ENCODE data around the gene DEPDC1.
"Not testable (repeated sequence)": the region's sequence is repeated elsewhere in the genome, so short reads cannot be mapped to it uniquely, and the experiment has no call there.

Gene DEPDC1, protein sequence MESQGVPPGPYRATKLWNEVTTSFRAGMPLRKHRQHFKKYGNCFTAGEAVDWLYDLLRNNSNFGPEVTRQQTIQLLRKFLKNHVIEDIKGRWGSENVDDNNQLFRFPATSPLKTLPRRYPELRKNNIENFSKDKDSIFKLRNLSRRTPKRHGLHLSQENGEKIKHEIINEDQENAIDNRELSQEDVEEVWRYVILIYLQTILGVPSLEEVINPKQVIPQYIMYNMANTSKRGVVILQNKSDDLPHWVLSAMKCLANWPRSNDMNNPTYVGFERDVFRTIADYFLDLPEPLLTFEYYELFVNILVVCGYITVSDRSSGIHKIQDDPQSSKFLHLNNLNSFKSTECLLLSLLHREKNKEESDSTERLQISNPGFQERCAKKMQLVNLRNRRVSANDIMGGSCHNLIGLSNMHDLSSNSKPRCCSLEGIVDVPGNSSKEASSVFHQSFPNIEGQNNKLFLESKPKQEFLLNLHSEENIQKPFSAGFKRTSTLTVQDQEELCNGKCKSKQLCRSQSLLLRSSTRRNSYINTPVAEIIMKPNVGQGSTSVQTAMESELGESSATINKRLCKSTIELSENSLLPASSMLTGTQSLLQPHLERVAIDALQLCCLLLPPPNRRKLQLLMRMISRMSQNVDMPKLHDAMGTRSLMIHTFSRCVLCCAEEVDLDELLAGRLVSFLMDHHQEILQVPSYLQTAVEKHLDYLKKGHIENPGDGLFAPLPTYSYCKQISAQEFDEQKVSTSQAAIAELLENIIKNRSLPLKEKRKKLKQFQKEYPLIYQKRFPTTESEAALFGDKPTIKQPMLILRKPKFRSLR

DNA sequence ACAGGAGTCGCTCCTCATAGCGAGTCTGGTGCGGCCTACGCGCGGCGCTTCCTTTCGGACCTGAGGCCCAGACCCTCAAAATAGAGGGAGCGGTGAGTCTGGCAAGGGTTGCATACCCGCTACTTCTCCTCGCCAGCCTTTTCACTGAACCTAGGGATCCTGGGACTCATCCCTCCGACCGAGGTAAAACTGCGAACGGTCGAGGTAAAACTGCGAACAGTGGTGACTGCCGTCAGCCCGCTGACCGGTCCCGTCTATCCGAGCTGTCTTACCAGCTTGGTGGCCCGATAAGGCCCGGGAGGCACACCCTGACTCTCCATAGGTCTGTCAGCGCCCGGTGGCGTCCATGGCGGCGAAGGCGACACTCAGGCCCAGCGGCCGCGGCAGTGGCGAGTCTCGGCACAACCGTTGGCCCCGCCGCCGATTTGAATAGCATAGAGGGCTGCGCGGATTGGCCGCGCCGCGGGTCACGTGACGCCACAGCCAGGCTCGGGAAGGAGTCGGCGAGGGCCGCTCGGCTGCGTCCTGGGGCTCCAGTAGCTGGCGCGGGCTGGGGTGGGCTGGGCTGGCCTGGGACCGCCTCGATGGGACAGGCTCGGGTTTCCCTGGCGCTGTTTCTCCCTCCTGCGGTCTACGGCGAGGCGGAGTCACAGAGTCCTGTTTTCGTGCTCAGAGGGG is at the start of gene DEPDC1:
TSS of gene DEPDC1 (minus strand) at position 403 of the 678 bp plus-strand sequence. CDS start at position 320, 83 bp downstream.
- peak; percentile 97 for DNase-seq

DNA sequence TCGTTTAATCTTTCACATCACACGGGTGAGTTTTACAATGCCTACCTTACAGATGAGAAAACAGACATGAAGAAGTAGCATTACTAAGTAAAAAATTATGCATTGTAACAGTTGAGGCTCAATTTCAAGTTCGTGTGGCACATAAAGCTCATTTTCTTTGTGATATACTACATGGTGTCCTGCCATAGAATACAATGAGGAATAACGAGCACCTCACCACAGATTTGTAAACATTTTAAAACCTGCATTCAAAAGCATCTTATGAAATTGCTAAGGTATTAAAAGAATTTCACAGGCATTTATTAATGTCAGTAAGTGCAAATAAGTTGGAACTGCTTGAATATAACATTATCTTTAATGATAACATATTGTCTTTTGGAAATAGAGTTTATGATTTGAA is 47.8 kb upstream of the DEPDC1 start:
- no peak for DNase-seq

DNA sequence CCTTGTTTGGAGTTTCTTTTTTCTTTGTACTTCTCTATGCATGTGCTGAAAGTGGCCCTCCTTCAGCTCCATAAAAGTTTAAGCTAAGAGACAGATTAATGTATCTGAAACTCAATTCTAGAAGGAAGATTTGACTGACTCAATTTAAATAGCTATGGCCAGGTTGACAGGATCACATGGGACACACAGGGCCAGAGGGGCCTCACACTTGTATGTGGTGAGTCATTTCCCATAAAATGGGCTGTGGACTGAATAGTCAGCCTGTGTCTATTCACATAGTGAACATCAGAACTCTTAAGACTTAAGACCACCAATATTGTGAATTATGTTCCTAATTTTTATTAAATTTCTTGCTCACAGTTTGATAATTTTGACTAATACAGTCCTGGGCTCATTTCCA is 45.7 kb upstream of the DEPDC1 start:
- DNase-seq = no peak

DNA sequence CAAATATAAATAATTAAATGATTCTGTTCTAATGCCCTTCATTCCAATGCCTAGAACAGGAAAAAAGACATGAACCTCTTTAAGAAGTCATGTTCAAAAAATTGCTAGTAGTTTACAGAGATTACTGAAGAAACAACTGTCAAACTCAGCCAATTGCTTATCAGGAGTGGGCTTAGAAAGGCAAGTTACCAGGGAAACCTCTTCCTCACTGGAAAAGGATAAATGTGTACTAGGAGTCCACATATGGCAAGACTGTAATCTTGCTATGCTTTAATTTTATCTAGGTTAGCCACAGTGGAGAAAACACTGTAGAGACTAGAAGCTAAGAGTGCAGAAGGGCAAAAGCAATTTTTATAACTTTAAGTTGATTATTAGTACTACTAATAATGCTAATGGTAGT is 42.1 kb upstream of the DEPDC1 start:
- no peak for DNase-seq

DNA sequence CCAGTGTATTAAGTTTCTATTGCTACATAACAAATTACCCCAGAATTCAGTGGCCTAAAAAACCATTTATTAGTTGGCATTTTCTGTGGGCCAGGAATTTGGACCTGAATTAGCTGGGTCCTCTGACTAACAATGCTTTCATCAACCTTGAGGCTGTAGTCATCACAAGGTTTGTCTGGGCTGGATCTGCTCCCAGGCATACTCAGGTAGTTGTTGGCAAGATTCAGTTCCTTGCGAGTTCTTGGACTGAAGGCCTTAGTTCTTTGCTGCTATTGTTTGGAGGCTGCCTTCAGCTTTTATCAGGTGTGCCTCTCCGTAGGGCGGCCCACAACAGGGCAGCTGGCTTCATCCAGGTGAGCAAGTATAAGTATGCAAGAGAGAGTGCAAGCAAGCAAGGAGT is 31.4 kb upstream of the DEPDC1 start:
- no peak for DNase-seq

DNA sequence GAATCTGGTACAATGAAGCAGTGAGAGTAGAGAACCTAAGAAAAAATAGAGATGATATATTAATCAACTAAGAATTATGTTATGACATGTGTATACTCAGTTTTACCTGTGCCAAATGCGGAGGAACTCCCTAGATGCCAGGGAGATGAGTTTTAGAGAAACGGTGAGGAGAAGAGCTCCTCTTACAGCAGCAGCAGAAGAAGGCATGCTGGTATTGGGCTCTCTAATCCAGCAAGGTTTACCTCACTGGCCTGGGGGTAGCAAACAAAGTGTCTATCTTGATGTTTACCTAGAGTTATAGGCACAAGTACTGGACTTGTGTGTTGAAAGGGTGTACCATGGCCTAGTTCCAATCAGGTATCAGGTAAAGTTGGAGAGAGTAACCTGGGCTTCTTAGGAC is 28.9 kb upstream of the DEPDC1 start:
- no peak for DNase-seq

DNA sequence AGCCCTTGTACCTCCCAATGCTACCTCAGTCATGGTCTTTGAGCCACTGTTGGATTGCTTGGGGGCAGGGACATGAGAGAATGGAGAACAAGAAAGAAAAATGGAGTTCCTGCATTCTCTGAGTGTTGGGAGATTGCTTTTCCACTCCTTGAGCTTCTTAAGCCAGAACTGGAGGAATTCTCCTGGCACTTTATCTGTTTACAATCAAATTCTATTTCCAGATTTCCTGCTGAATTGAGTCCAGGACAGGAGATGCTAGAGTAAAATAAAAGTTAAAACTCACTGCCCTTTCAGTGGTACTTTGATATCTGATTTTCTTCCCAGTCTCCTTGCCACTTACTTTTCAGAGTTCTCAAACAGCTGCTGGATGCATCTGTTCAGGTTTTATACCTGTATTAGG is 24.4 kb upstream of the DEPDC1 start:
- DNase-seq = no peak

DNA sequence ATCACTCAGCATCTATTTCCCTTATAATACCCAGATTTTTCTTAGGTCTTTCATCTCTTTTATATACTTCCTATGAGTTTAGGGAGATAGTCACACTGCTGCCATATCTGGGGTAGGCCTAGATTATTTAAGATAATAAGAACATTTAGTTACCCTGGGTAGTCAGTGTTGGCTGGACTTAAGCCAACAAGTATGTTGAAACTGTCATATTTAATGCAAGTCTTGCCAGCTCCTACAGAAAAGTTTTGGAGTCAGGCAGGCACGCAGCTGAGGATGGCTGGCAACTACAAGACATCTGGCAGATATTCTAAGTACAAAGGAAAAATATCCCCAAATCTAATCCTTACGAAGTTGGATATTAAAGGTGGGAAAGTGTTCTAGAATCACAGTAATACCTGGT is 19.2 kb upstream of the DEPDC1 start:
- DNase-seq = no peak

DNA sequence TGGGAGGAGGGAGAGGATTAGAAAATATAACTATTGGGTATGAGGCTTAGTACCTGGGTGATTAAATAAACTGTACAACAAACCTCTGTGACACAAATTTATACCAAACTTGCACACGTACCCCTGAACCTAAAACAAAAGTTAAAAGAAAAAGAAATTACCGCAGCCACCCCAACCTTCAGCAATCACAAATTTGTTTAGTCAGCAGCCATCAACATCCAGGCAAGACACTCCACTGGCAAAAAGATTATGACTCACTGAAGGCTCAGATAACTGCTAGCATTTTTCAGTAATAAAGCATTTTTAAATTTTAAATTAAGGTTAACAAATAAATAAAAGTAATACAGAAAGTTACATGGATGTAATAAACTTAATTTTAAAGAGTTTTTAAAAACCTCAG is 14.4 kb upstream of the DEPDC1 start:
- no peak for DNase-seq

DNA sequence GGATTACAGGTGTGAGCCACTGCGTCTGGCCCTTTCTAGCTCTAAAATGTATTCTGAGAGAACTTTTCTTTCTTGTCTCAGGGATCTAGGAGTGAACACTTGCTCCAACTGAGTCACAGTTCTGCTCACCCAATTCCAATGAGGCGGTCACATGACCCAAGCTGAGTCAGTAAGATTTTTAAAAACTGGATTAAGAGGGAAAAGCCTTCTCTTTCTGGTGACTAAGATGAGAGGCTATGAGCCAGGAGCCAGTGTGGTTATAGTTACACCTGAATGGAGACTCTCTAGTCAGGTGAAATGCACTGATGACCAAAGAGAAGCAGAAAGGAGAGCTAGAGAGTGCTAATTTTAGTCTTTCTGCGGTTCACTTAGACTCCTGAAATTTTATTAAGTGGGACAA is 9.5 kb upstream of the DEPDC1 start:
- no peak for DNase-seq

DNA sequence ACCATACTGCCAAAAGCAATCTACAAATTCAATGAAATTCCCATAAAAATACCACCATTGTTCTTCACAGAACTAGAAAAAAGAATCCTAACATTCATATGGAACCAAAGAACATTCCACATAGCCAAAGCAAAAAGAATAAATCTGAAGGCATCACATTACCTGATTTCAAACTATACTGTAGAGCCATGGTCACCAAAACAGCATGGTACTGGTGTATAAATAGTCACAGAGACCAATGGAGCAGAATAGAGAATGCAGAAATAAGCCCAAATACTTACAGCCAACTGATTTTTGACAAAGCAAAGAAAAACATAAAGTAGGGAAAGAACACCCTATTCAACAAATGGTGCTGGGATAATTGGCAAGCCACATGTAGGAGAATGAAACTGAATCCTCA is 6.2 kb upstream of the DEPDC1 start:
- DNase-seq = no peak

DNA sequence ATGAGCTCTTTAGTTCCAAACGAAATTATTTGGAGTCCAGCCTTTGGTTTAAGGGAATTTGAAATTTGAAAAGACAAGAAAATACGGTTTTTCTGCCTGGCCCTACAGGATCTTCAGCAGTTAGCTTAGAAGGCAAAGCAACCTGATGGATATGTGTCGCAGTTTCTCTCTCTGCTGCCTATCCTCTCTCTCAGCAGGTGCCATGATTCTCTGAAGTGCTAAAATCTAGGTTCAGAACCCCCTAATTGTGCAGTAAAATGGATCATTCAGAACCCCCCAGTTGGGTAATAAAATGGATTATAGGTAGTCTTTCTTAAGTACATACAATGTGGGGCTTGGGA is 446 bp upstream of the DEPDC1 start:
- DNase-seq = no peak

DNA sequence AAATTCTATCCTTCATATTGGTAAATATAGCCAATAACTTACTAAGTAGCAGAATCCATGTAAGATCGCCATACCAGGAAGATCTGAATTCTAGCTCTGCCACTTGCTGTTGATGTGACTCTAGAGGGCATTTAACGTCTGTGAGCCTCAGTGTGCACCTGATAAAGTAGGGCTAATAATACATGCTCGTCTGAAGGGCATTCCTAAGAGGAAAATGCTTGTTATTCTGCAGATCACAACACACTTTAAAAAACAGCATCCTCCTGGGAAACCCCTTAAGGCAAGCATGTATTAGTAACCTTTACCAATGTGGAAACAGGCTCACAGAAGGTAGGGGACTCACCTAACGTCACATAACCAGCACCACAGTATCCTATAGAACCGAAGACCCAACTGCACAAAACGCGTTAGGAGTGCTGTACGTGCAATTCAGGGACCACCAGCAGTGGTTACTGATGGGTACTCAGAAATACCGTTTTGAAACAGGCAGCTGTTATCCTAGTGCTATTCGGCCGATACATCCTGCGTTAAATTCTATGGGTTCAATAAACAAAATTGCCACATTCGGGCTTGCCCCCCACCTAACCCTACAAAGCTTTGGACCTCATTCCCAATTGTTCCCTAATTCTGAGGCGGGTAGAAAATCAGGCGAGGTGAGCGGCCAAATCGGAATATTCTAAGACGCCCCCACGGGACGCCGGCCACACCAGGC is 758 bp downstream of the DEPDC1 start:
- DNase-seq = peak; percentile 77

DNA sequence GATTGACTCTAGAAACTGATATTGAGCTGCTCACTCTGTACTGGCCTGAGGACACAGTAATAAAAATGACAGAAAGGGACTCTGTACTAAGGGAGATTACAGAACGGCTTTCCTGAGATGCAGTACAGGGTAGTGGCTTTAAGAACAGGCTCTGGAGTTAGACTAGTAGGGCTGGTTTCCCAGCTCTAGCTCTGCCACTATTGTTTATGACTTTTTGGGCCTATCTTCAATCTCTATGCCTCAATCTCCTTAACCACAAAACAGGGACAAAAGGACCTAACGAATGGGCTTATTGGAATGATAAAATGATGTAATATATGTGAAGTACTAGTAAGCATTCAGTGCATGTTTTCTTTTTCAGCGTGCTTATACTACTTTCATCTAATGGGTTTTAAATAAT is 1.4 kb downstream of the DEPDC1 start:
- DNase-seq = peak; percentile 77

DNA sequence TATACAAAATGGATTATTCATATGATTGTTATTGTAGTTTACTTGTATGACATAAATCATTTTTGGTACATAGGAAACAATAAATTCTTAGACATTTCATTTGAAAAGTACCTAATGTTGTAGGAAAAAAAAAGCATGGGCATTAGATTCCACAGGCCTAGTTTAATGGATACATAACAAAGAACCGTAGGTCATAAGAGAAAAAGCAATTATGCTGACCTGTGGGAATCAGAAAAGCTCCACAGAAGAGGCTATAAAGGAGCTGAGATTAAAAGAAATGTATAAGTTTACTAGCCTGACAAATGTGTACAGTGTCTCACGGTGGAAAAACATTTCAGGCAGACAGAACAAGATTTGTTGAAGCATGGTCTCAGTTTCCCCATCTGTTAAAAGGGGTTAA is 3.7 kb downstream of the DEPDC1 start:
- DNase-seq = no peak

DNA sequence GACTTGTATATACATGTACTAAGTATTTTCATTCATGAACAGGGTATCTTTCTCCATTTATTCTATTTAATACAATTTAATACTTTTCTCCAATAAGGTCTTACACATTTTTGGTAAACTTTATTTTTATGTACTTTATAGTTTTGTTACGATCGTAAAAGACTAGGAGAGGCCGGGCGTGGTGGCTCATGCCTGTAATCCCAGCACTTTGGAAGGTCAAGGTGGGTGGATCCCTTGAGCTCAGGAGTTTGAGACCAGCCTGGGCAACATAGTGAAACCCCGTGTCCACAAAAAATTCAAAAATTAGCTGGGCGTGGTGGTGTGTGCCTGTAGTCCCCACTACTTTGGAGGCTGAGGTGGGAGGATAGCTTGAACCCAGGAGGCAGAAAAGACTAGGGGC is 4.6 kb downstream of the DEPDC1 start:
- not testable (repeated sequence) for DNase-seq

DNA sequence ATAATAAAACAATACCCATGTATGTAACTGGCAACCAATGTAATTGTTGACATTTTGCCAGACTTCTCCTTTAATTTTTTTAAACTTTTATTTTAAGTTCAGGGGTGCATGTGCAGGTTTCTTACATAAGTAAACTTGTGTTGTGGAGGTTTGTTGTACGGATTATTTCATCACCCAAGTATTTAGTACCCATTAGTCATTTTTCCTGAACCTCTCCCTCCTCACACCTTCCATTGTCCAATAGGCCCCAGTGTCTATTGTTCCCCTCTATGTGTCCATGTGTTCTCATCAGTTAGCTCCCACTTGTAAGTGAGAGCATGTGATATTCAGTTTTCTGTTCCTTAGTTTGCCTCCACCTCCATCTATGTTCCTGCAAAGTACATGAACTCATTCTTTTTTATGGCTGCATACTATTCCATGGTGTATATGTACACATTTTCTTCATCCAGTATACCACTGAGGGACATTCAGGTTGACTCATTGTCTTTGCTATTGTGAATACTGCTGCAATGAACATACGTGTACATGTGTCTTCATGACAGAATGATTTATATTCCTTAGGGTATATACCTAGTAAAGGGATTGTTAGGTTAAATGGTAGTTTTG is 6.7 kb downstream of the DEPDC1 start:
- DNase-seq = no peak

DNA sequence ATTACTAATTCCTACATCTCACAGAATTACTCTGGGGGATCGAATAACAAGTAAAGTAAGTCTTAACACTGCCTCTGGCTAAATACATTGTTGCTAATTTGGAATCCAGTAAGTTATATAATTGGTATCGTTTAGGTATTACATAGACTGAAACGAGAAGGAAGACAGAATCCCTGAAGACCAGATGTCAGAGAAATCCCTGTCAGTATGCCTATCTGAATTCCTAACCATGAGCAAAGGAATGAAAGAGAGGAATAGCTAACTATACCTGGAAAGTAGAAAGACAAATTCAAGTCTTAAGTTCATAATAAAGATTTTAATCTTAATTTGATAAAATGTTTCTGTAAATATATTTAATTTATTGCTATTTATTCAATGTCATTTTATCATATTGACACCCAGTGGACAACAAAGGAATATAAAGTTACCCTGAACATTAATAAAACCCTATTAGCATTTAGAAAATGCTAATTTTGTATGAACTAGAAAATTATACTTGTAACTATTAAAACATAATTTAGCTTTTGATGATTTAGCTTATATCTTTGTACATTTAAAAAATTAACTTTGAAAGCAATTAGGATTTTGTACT is 11.4 kb downstream of the DEPDC1 start:
- DNase-seq = no peak

DNA sequence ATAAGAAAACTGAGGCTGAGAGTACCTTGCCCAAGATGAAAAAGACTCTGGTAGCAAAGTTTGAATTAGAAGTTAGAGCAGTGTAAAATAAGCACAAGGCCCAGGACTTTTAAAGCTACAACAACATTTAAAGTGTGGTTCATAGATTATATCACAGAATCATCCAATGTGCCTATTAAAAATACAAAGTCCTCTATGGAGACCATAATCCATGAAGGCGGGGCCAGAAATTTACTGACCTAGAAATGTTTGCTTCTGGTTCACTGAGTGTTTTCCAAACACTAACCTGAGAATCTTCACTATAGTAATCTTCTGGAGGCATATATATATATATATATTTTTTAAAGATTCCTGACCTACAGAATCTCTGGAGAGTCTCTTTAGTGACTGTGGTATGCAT is 12.3 kb downstream of the DEPDC1 start:
- DNase-seq = no peak

DNA sequence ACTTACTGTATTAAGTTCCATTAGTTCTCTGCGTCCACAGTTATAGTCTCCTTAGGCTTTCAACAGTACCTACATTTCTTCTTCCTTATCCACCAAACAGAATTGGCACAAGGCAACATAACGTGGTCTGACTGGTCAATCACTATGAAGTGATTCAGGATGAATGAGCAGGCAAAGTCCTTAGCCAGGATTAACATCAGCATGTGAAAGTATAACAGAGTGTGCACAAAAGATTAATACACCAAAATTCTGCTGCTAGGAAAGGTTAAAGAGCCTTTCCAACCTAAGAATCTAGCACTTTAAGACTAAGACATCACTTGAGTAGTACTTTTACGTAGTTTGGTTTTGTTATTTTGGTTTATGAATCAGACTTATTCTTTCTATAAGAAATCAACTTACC is 15.8 kb downstream of the DEPDC1 start:
- DNase-seq = no peak

DNA sequence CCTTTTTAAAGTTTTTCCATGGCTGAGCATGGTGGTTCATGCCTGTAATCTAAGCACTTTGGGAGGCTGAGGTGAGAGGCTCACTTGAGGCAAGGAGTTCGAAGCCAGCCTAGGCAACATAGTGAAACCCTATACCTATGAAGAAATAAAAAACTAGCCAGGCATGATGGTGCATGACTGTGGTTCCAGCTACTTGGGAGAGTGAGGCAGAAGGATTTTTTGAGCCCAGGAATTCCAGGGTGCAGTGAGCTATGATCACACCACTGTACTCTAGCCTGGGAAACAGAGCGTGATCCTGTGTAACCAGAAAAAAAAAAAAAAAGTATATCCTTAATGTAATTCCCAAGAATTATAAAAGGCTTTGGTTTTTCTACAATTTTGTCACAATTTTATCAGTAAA is 17.4 kb downstream of the DEPDC1 start:
- DNase-seq = no peak

DNA sequence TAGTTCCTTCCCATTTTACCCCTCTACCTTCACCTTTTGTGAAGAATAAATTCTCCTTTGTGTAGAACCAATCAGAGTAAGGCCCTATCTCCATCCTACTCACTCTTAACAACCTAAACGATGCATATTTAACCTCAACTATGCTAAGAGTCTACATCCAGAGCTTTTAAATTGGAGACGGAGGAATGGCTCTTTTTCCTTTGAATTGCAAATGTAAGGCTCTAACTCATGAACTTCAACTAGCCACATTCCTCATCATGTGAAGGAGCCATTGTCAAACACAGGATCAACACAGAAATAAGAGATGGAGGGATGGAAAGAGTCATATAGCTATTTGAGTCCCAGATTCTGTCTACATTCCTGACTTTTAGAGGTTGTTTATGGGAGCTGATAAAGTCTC is 18.2 kb downstream of the DEPDC1 start:
- no peak for DNase-seq

Data from OCI-M1 (cell line).